Activated naive CD8-positive, alpha-beta T cell treated with anti-CD3 and anti-CD28 coated beads for 36 hours (primary cell): ENCODE results near the gene SLC6A7. TPM values are rescaled to one million over a fixed set of nuclear protein-coding genes. Genes with fewer than 3 reads are reported as not detected.

Experiments
- DNase-seq: peaks from one replicate; pipeline ENCODE4 v3.0.0; 2021
- H3K27ac Mint-ChIP-seq: one replicate; pipeline ENCODE4 v1.8.0; 2022; ENCODE audit warnings: mild to moderate bottlenecking, moderate library complexity, mixed read lengths
- H3K27me3 Mint-ChIP-seq: one replicate; pipeline ENCODE4 v1.8.0; 2022; ENCODE audit warnings: mild to moderate bottlenecking, mixed read lengths
- H3K36me3 Mint-ChIP-seq: one replicate; pipeline ENCODE4 v1.8.0; 2021; ENCODE audit warnings: mild to moderate bottlenecking, mixed read lengths
- H3K4me1 Mint-ChIP-seq: one replicate; pipeline ENCODE4 v1.8.0; 2021; ENCODE audit warnings: mixed read lengths
- H3K4me3 Mint-ChIP-seq: one replicate; pipeline ENCODE4 v1.8.0; 2022; ENCODE audit warnings: mild to moderate bottlenecking, moderate library complexity, mixed read lengths
- H3K9me3 Mint-ChIP-seq: one replicate; pipeline ENCODE4 v1.8.0; 2022; ENCODE audit warnings: mixed read lengths
- total RNA-seq, 2 experiments: library from RNA; stranded (reverse); gene quantifications; one replicate each; pipeline ENCODE4 v1.2.3, GENCODE V29; 2021

The SLC6A7 gene
- total RNA-seq, 2 experiments from 2014 or later: not detected

DNA sequence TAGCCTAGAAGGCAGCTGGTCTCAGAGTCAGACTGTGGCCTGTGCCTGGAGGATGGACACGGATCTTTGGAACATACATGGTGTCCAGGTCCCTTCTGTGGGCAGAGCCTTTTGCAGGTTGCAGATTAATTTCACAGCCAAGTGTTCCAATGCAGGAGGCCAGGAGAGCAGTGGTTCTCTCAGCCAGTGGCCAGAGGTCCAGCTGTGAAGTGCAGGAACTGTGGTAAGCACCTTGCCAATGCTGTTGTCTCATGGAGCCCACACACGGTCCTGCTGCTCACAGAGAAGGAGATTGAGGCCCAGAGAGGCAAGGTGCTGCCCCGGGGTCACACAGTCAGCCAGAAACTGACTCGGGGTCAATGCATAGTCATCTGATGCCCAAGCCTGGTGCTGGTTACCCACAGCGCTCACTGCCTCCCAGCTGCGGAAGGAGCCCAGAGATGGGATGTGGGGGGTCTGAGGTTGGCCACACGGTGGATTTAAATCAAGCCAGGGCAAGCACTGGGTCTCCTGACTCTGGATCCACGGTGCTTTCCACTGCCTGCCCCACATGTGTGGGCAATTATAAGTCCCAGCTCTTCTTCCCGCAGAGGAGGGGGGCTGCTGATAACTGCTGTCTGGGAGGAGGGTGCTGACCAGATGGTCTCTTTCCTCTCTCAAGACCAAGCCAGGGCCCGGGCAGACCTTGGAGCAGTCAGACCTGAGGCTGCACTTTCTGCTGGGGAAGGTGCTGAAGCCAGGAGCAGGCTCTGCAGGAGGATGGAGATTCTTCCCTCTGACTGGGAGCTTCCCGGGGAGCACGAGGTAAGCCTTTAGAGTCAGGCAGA is 37.0 kb upstream of the SLC6A7 start:
- Mint-ChIP-seq H3K9me3 (no peaks in the 10 kb centered on the region), H3K36me3 (no peaks in the 10 kb centered on the region), H3K27ac (no peak overlapping the region), H3K27me3 (peaks cover 15% of the 10 kb centered on the region), H3K4me3 (no peak overlapping the region), H3K4me1 (peaks cover 7% of the 10 kb centered on the region)
- DNase-seq: no peak

DNA sequence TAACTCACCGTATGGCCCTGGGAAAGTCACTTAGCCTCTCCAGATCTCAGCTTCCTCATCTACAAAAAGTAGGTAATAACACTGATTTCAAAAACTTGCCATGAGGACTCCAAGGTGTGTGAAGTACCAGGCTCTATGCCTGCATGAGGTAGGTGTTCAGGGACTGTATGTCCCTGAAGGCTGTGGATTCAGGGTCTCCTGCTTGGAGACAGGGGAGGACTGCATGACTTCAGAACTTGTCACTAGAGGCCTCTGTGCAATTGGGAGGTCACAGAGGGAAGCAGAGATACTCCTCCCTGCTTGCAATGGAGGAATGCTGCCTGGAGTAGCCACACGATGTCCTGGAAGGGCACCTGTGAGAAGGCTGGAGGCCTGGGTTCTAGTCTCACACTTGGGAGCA is 36.4 kb upstream of the SLC6A7 start:
- Mint-ChIP-seq H3K4me1 (peaks cover 7% of the 10 kb centered on the region), H3K9me3 (no peaks in the 10 kb centered on the region), H3K27ac (no peak overlapping the region), H3K36me3 (no peaks in the 10 kb centered on the region), H3K27me3 (peaks cover 15% of the 10 kb centered on the region), H3K4me3 (no peak overlapping the region)
- no peak for DNase-seq

- no peaks in the 10 kb centered on the region for H3K9me3 Mint-ChIP-seq
- H3K36me3 Mint-ChIP-seq: no peaks in the 10 kb centered on the region
- H3K27me3 Mint-ChIP-seq: peaks cover 15% of the 10 kb centered on the region
- peaks cover 7% of the 10 kb centered on the region for H3K4me1 Mint-ChIP-seq
- DNase-seq: no peak
- no peak overlapping the region for H3K4me3 Mint-ChIP-seq
- no peak overlapping the region for H3K27ac Mint-ChIP-seq
Observed at GRCh38 chr5:150153957-150154617, 35.8 kb upstream of the SLC6A7 start.

GRCh38 chr5:150154618-150155128 is 35.2 kb upstream of the SLC6A7 start:
- H3K27ac Mint-ChIP-seq: no peak overlapping the region
- peaks cover 7% of the 10 kb centered on the region for H3K4me1 Mint-ChIP-seq
- H3K9me3 Mint-ChIP-seq: no peaks in the 10 kb centered on the region
- DNase-seq: no peak
- no peaks in the 10 kb centered on the region for H3K36me3 Mint-ChIP-seq
- peaks cover 15% of the 10 kb centered on the region for H3K27me3 Mint-ChIP-seq
- H3K4me3 Mint-ChIP-seq: peak overlapping the region; percentile 34

- H3K4me3 Mint-ChIP-seq: peak within 1 kb of the TSS; percentile 88
- no peaks in the 10 kb centered on the region for H3K9me3 Mint-ChIP-seq
- peak; percentile 63 for DNase-seq
- H3K36me3 Mint-ChIP-seq: no peaks in the 10 kb centered on the region
- H3K27ac Mint-ChIP-seq: no peak within 1 kb of the TSS
- peaks cover 7% of the 10 kb centered on the region for H3K4me1 Mint-ChIP-seq
- H3K27me3 Mint-ChIP-seq: peaks cover 15% of the 10 kb centered on the region
Observed at GRCh38 chr5:150155258-150156026, 34.4 kb upstream of the SLC6A7 start, which contains the start of gene PDGFRB. Gene PDGFRB (minus strand): TSS chr5:150155845. CDS start chr5:150137047, 18,798 bp downstream.

GRCh38 chr5:150156027-150156368 is 33.9 kb upstream of the SLC6A7 start:
- DNase-seq: no peak
- Mint-ChIP-seq H3K27ac (no peak overlapping the region), H3K4me1 (peaks cover 7% of the 10 kb centered on the region), H3K9me3 (no peaks in the 10 kb centered on the region), H3K27me3 (peaks cover 15% of the 10 kb centered on the region), H3K4me3 (peak overlapping the region; percentile 88), H3K36me3 (no peaks in the 10 kb centered on the region)

- peaks cover 15% of the 10 kb centered on the region for H3K27me3 Mint-ChIP-seq
- peaks cover 7% of the 10 kb centered on the region for H3K4me1 Mint-ChIP-seq
- DNase-seq: no peak
- no peaks in the 10 kb centered on the region for H3K36me3 Mint-ChIP-seq
- no peaks in the 10 kb centered on the region for H3K9me3 Mint-ChIP-seq
- H3K4me3 Mint-ChIP-seq: no peak overlapping the region
- no peak overlapping the region for H3K27ac Mint-ChIP-seq
Observed at GRCh38 chr5:150156540-150156939, 33.3 kb upstream of the SLC6A7 start.

- no peak overlapping the region for H3K27ac Mint-ChIP-seq
- H3K27me3 Mint-ChIP-seq: peaks cover 15% of the 10 kb centered on the region
- H3K36me3 Mint-ChIP-seq: no peaks in the 10 kb centered on the region
- DNase-seq: no peak
- H3K4me3 Mint-ChIP-seq: no peak overlapping the region
- H3K4me1 Mint-ChIP-seq: peaks cover 7% of the 10 kb centered on the region
- H3K9me3 Mint-ChIP-seq: no peaks in the 10 kb centered on the region
Observed at GRCh38 chr5:150157168-150157567, 32.7 kb upstream of the SLC6A7 start.

DNA sequence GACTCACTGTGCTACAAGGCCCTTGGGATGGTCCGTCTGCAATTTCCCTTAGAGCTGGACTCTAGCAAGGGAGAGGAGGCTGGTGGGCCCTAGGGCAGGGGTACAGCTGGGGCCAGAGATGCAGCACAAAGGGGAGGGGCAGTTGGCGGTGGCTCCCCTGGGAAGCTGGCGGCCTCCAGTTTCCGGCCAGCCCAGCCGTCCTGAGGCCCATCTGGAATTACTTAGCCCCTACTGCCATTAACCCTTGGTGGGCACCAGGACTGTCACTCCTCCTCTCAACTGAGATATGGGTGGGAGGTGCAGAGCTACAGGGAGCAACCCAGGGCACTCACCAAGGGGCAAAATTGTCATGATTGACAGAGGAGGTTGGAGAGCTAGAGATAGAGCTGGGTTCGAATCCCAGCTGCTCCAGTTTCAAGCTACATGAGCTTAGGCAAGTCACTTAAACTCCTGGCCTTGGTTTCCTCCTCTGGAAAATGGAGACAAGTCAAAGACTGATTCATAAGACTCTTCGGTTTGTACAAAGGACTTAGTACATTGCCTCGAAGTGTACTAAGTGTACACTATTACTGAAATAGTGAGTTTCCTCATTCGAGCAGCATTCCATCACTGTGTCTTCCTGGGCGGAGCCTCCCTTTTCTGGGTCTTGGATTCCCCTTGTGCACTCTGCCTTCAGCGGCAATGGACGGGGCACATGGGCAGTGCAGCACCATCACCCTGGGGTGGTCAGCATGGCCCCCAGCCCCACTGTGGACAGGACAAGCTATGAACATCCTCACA is 31.5 kb upstream of the SLC6A7 start:
- Mint-ChIP-seq H3K4me1 (peaks cover 7% of the 10 kb centered on the region), H3K36me3 (no peaks in the 10 kb centered on the region), H3K4me3 (no peak overlapping the region), H3K27me3 (peaks cover 15% of the 10 kb centered on the region), H3K27ac (no peak overlapping the region), H3K9me3 (no peaks in the 10 kb centered on the region)
- DNase-seq: no peak

DNA sequence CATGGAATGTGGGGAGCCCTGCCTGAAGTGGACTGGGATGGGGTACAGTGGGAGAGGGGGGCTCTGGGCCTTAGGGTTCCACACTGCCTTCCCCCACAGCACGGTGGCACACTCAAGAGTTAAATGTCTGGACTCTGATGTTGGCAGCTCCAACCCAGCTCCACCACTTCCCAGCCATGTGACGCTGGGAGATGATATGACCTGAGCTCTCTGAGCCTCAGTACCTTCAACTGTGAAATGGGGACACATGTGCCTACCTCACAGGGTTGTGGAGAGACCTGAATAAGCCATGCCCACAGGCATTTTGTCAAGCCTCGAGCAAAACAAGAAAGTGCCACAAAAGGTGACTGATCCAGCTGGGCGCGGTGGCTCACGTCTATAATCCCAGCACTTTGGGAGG is 30.8 kb upstream of the SLC6A7 start:
- H3K9me3 Mint-ChIP-seq: no peaks in the 10 kb centered on the region
- H3K27ac Mint-ChIP-seq: no peak overlapping the region
- H3K4me3 Mint-ChIP-seq: no peak overlapping the region
- H3K36me3 Mint-ChIP-seq: no peaks in the 10 kb centered on the region
- DNase-seq: no peak
- H3K27me3 Mint-ChIP-seq: peaks cover 15% of the 10 kb centered on the region
- peaks cover 7% of the 10 kb centered on the region for H3K4me1 Mint-ChIP-seq

DNA sequence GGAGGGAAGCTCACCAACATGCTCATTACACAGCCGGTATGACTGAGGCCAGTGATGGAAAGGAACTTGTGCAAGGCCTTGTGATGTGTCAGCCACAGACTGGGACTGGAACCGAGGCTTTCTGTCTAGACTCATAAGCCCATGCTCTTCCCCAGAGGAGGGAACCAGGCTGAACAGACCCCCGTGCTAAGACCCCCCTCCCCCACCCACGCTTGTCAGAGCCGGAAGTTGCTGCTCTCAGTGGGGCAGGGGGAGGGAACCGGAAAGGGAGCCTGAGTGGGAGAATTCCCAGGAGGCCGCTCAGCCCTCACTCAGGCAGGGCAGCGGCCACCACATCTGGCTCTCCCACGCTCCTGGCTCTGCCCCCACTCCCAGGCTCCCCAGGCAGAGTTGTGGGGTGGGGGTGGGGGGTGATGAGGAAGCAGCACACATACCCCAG is 30.1 kb upstream of the SLC6A7 start:
- H3K27ac Mint-ChIP-seq: no peak overlapping the region
- peaks cover 7% of the 10 kb centered on the region for H3K4me1 Mint-ChIP-seq
- no peak overlapping the region for H3K4me3 Mint-ChIP-seq
- no peaks in the 10 kb centered on the region for H3K36me3 Mint-ChIP-seq
- DNase-seq: no peak
- H3K9me3 Mint-ChIP-seq: no peaks in the 10 kb centered on the region
- H3K27me3 Mint-ChIP-seq: peaks cover 17% of the 10 kb centered on the region

DNA sequence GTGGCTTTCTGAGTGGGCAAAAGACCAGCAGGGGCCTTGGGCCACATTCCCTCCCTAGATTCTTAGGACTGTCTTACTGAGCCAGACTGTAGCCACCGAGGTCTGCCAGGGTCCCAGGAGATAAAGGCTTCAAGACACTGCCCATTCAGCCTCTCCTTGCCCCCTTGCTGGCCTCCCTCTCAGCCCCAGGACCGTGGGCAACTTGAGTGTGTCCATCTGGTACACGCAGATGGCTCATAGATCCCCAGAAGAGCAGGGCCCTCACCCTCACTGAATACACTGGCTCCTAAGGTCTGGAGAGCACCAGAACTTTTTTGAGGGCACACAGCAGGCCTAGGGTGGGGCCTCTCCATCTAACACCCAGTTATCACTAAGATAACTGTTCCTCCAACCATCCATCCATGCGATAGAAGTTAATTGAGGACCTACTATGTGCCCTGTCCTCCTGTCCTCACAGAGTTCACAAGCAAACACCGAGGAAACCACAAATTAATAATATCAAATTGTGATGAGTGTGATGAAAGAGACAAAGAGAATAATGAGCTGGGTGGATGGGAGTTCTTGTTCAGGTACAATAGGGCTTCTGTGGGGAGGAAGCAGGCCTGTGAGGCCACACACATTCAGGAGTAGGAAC is 29.3 kb upstream of the SLC6A7 start:
- peaks cover 7% of the 10 kb centered on the region for H3K4me1 Mint-ChIP-seq
- H3K36me3 Mint-ChIP-seq: no peaks in the 10 kb centered on the region
- no peak for DNase-seq
- no peaks in the 10 kb centered on the region for H3K9me3 Mint-ChIP-seq
- H3K4me3 Mint-ChIP-seq: no peak overlapping the region
- H3K27ac Mint-ChIP-seq: no peak overlapping the region
- H3K27me3 Mint-ChIP-seq: peaks cover 23% of the 10 kb centered on the region

DNA sequence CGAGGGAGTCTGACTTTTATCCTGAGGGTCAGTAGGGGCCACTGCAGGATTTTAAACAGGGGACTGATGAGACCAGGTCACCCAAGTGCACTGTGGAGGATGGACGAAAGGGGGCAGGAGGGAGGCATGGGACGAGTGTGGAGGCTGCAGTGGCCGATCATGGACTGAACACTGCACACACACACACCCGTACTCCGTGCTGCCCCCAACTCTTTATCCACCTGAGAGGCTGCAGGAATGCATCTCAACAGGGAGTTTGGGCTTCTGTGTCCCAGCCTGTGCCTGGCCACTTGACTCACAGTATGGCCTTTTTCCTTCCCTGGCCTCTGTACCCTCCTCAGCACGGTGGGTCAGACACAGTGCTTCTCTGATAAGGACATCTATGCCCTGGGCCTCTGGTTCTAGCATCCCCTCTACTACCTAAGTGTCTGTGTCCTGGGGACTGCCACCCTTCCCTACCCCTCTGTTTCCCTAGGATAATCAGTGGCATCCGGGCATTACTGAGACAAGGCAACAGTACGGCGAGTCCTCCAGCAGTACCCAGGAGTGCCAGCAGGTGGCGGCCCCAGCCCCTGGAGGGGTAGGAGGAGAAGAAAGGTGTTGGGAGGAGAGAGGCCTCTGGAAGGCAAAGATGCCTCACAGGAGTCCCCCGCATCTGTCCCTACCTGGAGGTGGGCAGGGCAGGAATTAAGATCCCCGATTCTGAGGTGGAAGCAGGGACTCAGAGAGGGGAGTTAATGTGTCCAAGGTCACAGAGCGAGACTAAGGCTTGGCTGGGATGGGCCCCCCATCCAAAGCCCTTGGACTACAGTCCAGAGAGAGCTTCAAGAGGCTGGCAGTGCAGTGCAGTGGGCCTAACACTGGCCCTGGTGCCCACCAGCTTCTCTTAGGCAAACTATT is 28.4 kb upstream of the SLC6A7 start:
- no peak overlapping the region for H3K27ac Mint-ChIP-seq
- H3K4me3 Mint-ChIP-seq: no peak overlapping the region
- DNase-seq: peak; percentile 72
- peaks cover 23% of the 10 kb centered on the region for H3K27me3 Mint-ChIP-seq
- no peaks in the 10 kb centered on the region for H3K36me3 Mint-ChIP-seq
- no peaks in the 10 kb centered on the region for H3K9me3 Mint-ChIP-seq
- H3K4me1 Mint-ChIP-seq: no peaks in the 10 kb centered on the region
